Measurements from ENCODE around the gene HES5. TPM values are rescaled to one million over a fixed set of nuclear protein-coding genes. Genes with fewer than 3 reads are reported as not detected.

The HES5 gene
- total RNA-seq, 3 donors from 2014 or later: 1.3 to 7.8 (median 1.6) TPM

DNA sequence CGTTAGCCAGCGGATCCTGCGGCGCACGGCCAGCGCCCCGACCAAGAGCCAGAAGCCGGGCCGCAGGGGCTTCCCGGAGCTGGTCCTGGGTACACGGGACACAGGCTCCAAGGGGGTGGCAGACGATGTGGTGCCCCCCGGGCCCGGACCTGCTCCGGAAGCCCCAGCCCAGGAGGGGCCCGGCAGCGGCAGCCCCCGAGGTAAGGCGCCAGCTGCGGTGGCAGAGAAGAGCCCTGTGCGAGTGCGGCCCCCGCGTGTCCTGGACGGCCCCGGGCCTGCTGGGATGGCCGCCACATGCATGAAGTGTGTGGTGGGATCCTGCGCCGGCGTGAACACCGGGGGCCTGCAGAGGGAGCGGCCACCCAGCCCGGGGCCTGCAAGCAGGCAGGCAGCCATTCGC is 27.9 kb downstream of the HES5 start:
- DNase-seq: no peak
- Histone ChIP-seq H3K4me1 (ENCODE audit: low read depth) (no peaks in the 10 kb centered on the region), H3K36me3 (ENCODE audit: low read depth) (no peaks in the 10 kb centered on the region), H3K9me3 (no peaks in the 10 kb centered on the region), H3K4me3 (no peak overlapping the region)
- ATAC-seq: no peak
- TF ChIP-seq CTCF (IDR thresholded peaks at IDR 0.05): no peak
- intact Hi-C loops (cut with DNase I, micrococcal nuclease): no loop called here

- Histone ChIP-seq H3K36me3 (ENCODE audit: low read depth) (no peaks in the 10 kb centered on the region), H3K9me3 (no peaks in the 10 kb centered on the region), H3K4me1 (ENCODE audit: low read depth) (no peaks in the 10 kb centered on the region), H3K4me3 (no peak overlapping the region)
- no peak for ATAC-seq
- no peak for TF ChIP-seq CTCF (IDR thresholded peaks at IDR 0.05)
- intact Hi-C loops (cut with DNase I, micrococcal nuclease): no loop called here
- DNase-seq: no peak
Measured at GRCh38 chr1:2501820-2502119, 28.3 kb downstream of the HES5 start.

GRCh38 chr1:2501041-2501819 is 28.8 kb downstream of the HES5 start:
- intact Hi-C loops (cut with DNase I, micrococcal nuclease): no loop called here
- Histone ChIP-seq H3K4me1 (ENCODE audit: low read depth) (no peaks in the 10 kb centered on the region), H3K4me3 (no peak overlapping the region), H3K9me3 (no peaks in the 10 kb centered on the region), H3K36me3 (ENCODE audit: low read depth) (no peaks in the 10 kb centered on the region)
- DNase-seq (no peak), ATAC-seq (no peak)
- no peak for TF ChIP-seq CTCF (IDR thresholded peaks at IDR 0.05)

- H3K36me3 ChIP-seq (ENCODE audit: low read depth): no peaks in the 10 kb centered on the region
Measured at GRCh38 chr1:2499986-2500596, 30.0 kb downstream of the HES5 start.

DNA sequence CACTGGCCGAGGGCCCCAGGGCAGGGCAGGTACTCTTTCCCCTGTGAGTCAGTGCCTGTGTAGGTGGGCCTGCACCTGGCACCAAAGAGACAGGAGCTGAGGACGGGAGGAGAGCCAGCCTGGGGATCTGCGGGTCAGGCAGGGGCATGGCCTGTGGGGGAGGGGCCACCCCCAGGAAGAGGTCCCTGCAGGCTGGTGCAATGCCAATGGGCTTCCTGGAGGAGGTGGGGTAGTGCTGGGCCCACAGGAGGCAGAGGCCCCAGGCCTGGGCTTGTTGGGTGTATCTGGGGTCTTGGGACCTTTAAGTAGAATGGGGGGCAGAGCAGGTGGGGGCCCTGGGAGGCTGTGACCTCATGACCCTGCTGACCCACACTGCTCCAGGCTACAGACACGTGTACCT is 30.8 kb downstream of the HES5 start:
- no peaks in the 10 kb centered on the region for H3K9me3 ChIP-seq
- H3K36me3 ChIP-seq (ENCODE audit: low read depth): no peaks in the 10 kb centered on the region
- ATAC-seq: no peak
- no peaks in the 10 kb centered on the region for H3K4me1 ChIP-seq (ENCODE audit: low read depth)
- TF ChIP-seq CTCF (IDR thresholded peaks at IDR 0.05): no peak
- intact Hi-C loops (cut with DNase I, micrococcal nuclease): no loop called here
- no peak overlapping the region for H3K4me3 ChIP-seq
- no peak for DNase-seq

More at GRCh38 chr1:2499986-2500596, 30.0 kb downstream of the HES5 start:
- Histone ChIP-seq H3K9me3 (no peaks in the 10 kb centered on the region), H3K4me1 (ENCODE audit: low read depth) (no peaks in the 10 kb centered on the region), H3K4me3 (no peak overlapping the region)
- DNase-seq: no peak
- intact Hi-C loops (cut with DNase I, micrococcal nuclease): no loop called here
- no peak for ATAC-seq
- TF ChIP-seq CTCF (IDR thresholded peaks at IDR 0.05): no peak
